ENCODE data around the gene SLC10A1. TPM values are rescaled to one million over a fixed set of nuclear protein-coding genes. Genes with fewer than 3 reads are reported as not detected.

The SLC10A1 gene
- total RNA-seq, 1 experiment from 2014 or later = not detected

- BruUV-seq (replicated peaks) = no TSS peak
- CTCF ChIA-PET = no interaction called here
Observed at GRCh38 chr14:69773571-69774276, 23.3 kb downstream of the SLC10A1 start.

GRCh38 chr14:69772082-69773017 is 24.7 kb downstream of the SLC10A1 start:
- H3K27me3 ChIP-seq (ENCODE audit: low read length) = no peaks in the 10 kb centered on the region
- ChIA-PET CTCF (interaction anchor here (0.6 kb wide), 1 partner anchor 41 kb away, joined by 3 read pairs; no protein-coding TSS in a partner anchor), POLR2A (ENCODE audit: unreplicated experiment) (no interaction called here)
- H3K36me3 ChIP-seq (ENCODE audit: low read depth, low read length) = peaks cover 90% of the 10 kb centered on the region
- peaks cover 16% of the 10 kb centered on the region for H3K4me1 ChIP-seq (ENCODE audit: insufficient read depth, low read length)
- H3K4me3 ChIP-seq (ENCODE audit: low read length) = no peak overlapping the region
- no peak for DNase-seq
- H3K9me3 ChIP-seq (ENCODE audit: low read length) = no peaks in the 10 kb centered on the region
- BruUV-seq (replicated peaks) = no TSS peak
- H3K4me2 ChIP-seq (ENCODE audit: low read length) = no peak overlapping the region
- H2AFZ ChIP-seq (ENCODE audit: low read length) = no peak overlapping the region
- peaks cover 64% of the 10 kb centered on the region for H4K20me1 ChIP-seq (ENCODE audit: low read length)
- H3K9ac ChIP-seq (ENCODE audit: low read length) = no peak overlapping the region
- intact Hi-C loops (cut with micrococcal nuclease) = no loop called here
- peaks cover 54% of the 10 kb centered on the region for H3K79me2 ChIP-seq (ENCODE audit: low read length)
- no peak overlapping the region for H3K27ac ChIP-seq (ENCODE audit: low read length)
- no peak for ATAC-seq
- no peaks in the 10 kb centered on the region for H3F3A ChIP-seq (ENCODE audit: low read length, unreplicated experiment)
- H3K9me2 ChIP-seq (replicated peaks; ENCODE audit: low read length) = no peaks in the 10 kb centered on the region
- TF ChIP-seq CTCF (conservative IDR thresholded peaks at IDR 0.05; ENCODE audit: low read depth, low read length) (no peak), EZH2 (IDR thresholded peaks at IDR 0.05; ENCODE audit: low read length, unreplicated experiment) (no peak), EZH2phosphoT487 (IDR thresholded peaks at IDR 0.05; ENCODE audit: borderline replicate concordance, low read length) (no peak)

More at GRCh38 chr14:69773571-69774276, 23.3 kb downstream of the SLC10A1 start:
- Histone ChIP-seq H3K4me3 (ENCODE audit: low read length) (no peak overlapping the region), H3K4me2 (ENCODE audit: low read length) (no peak overlapping the region), H3K27ac (ENCODE audit: low read length) (no peak overlapping the region), H3K27me3 (ENCODE audit: low read length) (no peaks in the 10 kb centered on the region), H3K36me3 (ENCODE audit: low read depth, low read length) (peaks cover 94% of the 10 kb centered on the region), H4K20me1 (ENCODE audit: low read length) (peaks cover 58% of the 10 kb centered on the region), H3F3A (ENCODE audit: low read length, unreplicated experiment) (no peaks in the 10 kb centered on the region), H3K9me2 (replicated peaks; ENCODE audit: low read length) (no peaks in the 10 kb centered on the region), H3K79me2 (ENCODE audit: low read length) (peaks cover 40% of the 10 kb centered on the region), H3K4me1 (ENCODE audit: insufficient read depth, low read length) (peaks cover 11% of the 10 kb centered on the region), H3K9me3 (ENCODE audit: low read length) (no peaks in the 10 kb centered on the region), H2AFZ (ENCODE audit: low read length) (no peak overlapping the region), H3K9ac (ENCODE audit: low read length) (no peak overlapping the region)
- TF ChIP-seq EZH2phosphoT487 (IDR thresholded peaks at IDR 0.05; ENCODE audit: borderline replicate concordance, low read length) = no peak
- TF ChIP-seq EZH2 (IDR thresholded peaks at IDR 0.05; ENCODE audit: low read length, unreplicated experiment) = no peak
- TF ChIP-seq CTCF (conservative IDR thresholded peaks at IDR 0.05; ENCODE audit: low read depth, low read length) = no peak
- ATAC-seq (peak; percentile 9; the same call in 1 of the 2 replicates), DNase-seq (no peak)
- POLR2A ChIA-PET (ENCODE audit: unreplicated experiment) = interaction anchor here (0.5 to 0.7 kb wide), 2 partner anchors 814 to 912 kb away, joined by 3 read pairs; no protein-coding TSS in a partner anchor
- intact Hi-C loops (cut with micrococcal nuclease) = no loop called here
